Ascending aorta (tissue), 2 donors: ENCODE results near the gene ZFAND6. TPM values are rescaled to one million over a fixed set of nuclear protein-coding genes. Genes with fewer than 3 reads are reported as not detected.
A peak's percentile ranks its signal among the peaks of the same experiment; 100 is the strongest.

Experiments used
- DNase-seq, 2 donors: peaks; one replicate each; pipeline ENCODE4 v3.0.0-alpha.2; 2019; ENCODE audit warnings: low spot score in 2 of 2
- H3K27ac ChIP-seq, 2 donors: fragments of 200-600 bp; sonication (generic); one replicate each; pipeline ENCODE4 v1.5.1; 2016 to 2017; ENCODE audit warnings: mild to moderate bottlenecking in 1 of 2
- H3K27me3 ChIP-seq: fragments of 200-600 bp; sonication (generic); one replicate; pipeline ENCODE4 v1.5.1; 2017
- H3K36me3 ChIP-seq, 2 donors: fragments of 200-600 bp; sonication (generic); one replicate each; pipeline ENCODE4 v1.5.1; 2016
- H3K4me1 ChIP-seq, 2 donors: fragments of 200-600 bp; sonication (generic); one replicate each; pipeline ENCODE4 v1.5.1; 2016 to 2017; ENCODE audit warnings: mild to moderate bottlenecking in 1 of 2
- H3K4me3 ChIP-seq, 2 donors: fragments of 200-600 bp; sonication (generic); one replicate each; pipeline ENCODE4 v1.5.1; 2016 to 2017; ENCODE audit warnings: mild to moderate bottlenecking in 1 of 2
- H3K9me3 ChIP-seq, 2 donors: fragments of 200-600 bp; sonication (generic); one replicate each; pipeline ENCODE4 v1.5.1; 2016
- CTCF ChIP-seq, 3 experiments: fragments of 200-600 bp in 2 of 3; fragments of 450-650 bp in 1 of 3; sonication (generic) in 2 of 3; IDR thresholded peaks; one replicate each; pipeline ENCODE4 v1.5.1; 2016 to 2019; ENCODE audit warnings: antibody characterized with exemption in 3 of 3, mild to moderate bottlenecking in 1 of 3, moderate library complexity in 1 of 3
- intact Hi-C: fragments of 100-400 bp; cut with DNase I; formaldehyde crosslinking; loops from one replicate; pipeline ENCODE4 v1.15.1; 2023
- total RNA-seq: library from RNA; depleted of rRNA; stranded (reverse); fragments of >200 nt; gene quantifications from one replicate; pipeline ENCODE4 v1.1.0, GENCODE V29; 2016

ZFAND6 gene
- total RNA-seq, 1 donor from 2014 or later: 49.6 TPM

GRCh38 chr15:80180986-80181385 lies 121.5 kb downstream of the ZFAND6 start:
- no peaks in the 10 kb centered on the region for H3K9me3 ChIP-seq
- H3K4me3 ChIP-seq: no peak overlapping the region
- no peak for DNase-seq
- no peaks in the 10 kb centered on the region for H3K27me3 ChIP-seq
- no peak for TF ChIP-seq CTCF (IDR thresholded peaks at IDR 0.05)
- no peak overlapping the region for H3K27ac ChIP-seq
- intact Hi-C loops: no loop called here
- peaks cover 6 to 25% of the 10 kb centered on the region in 2 donors for H3K4me1 ChIP-seq
- peaks cover 11 to 24% of the 10 kb centered on the region in 2 donors for H3K36me3 ChIP-seq

- no peak overlapping the region for H3K4me3 ChIP-seq
- intact Hi-C loops: no loop called here
- H3K9me3 ChIP-seq: no peaks in the 10 kb centered on the region
- DNase-seq: no peak
- H3K27me3 ChIP-seq: no peaks in the 10 kb centered on the region
- no peak for TF ChIP-seq CTCF (IDR thresholded peaks at IDR 0.05)
- H3K27ac ChIP-seq: peak overlapping the region; percentile 22 to 41
- H3K36me3 ChIP-seq: peaks cover 17 to 37% of the 10 kb centered on the region in 2 donors
- H3K4me1 ChIP-seq: peaks cover 6 to 25% of the 10 kb centered on the region in 2 donors
These were observed 123.3 kb downstream of the ZFAND6 start for GRCh38 chr15:80182611-80183261.

- Histone ChIP-seq H3K9me3 (no peaks in the 10 kb centered on the region), H3K4me1 (peaks cover 6 to 25% of the 10 kb centered on the region in 2 donors), H3K27ac (peak overlapping the region; percentile 22 to 41), H3K27me3 (no peaks in the 10 kb centered on the region), H3K4me3 (no peak overlapping the region), H3K36me3 (peaks cover 17 to 35% of the 10 kb centered on the region in 2 donors)
- intact Hi-C loops: no loop called here
- no peak for TF ChIP-seq CTCF (IDR thresholded peaks at IDR 0.05)
- DNase-seq: no peak
These were observed 123.8 kb downstream of the ZFAND6 start for GRCh38 chr15:80183306-80183705.

- H3K4me3 ChIP-seq: no peak overlapping the region
- no peaks in the 10 kb centered on the region for H3K27me3 ChIP-seq
- no peak for DNase-seq
- peaks cover 6 to 19% of the 10 kb centered on the region in 2 donors for H3K4me1 ChIP-seq
- H3K9me3 ChIP-seq: no peaks in the 10 kb centered on the region
- intact Hi-C loops: no loop called here
- no peak for TF ChIP-seq CTCF (IDR thresholded peaks at IDR 0.05)
- peaks cover 17 to 35% of the 10 kb centered on the region in 2 donors for H3K36me3 ChIP-seq
- H3K27ac ChIP-seq: no peak overlapping the region
These were observed 124.4 kb downstream of the ZFAND6 start for GRCh38 chr15:80183886-80184285.

- Histone ChIP-seq H3K36me3 (peaks cover 17 to 35% of the 10 kb centered on the region in 2 donors), H3K9me3 (no peaks in the 10 kb centered on the region), H3K4me1 (peaks cover 3 to 14% of the 10 kb centered on the region in 2 donors), H3K27me3 (no peaks in the 10 kb centered on the region), H3K4me3 (no peak overlapping the region), H3K27ac (no peak overlapping the region)
- intact Hi-C loops: no loop called here
- TF ChIP-seq CTCF (IDR thresholded peaks at IDR 0.05): no peak
- DNase-seq: no peak
These were observed 125.1 kb downstream of the ZFAND6 start for GRCh38 chr15:80184554-80184953.
